Esophagus muscularis mucosa (tissue), 4 donors: ENCODE data around the gene ADRB2. TPM values are rescaled to one million over a fixed set of nuclear protein-coding genes. Genes with fewer than 3 reads are reported as not detected.

Experiments
- DNase-seq: peaks from one replicate; pipeline ENCODE4 v3.0.0-alpha.2; 2017; ENCODE audit errors: extremely low spot score
- H3K27ac ChIP-seq, 4 donors: fragments of 200-600 bp; sonication (generic); replicated peaks in 1 of 4; 1 replicate in 3 of 4; 2 replicates in 1 of 4; pipeline ENCODE4 v1.5.1; 2016 to 2019; ENCODE audit warnings: mild to moderate bottlenecking in 1 of 4
- H3K27me3 ChIP-seq, 4 donors: fragments of 200-600 bp; sonication (generic); one replicate each; pipeline versions ENCODE4 v1.5.1 to v1.6.0; 2016 to 2019
- H3K36me3 ChIP-seq, 4 donors: fragments of 200-600 bp; sonication (generic); one replicate each; pipeline ENCODE4 v1.5.1; 2016 to 2019
- H3K4me1 ChIP-seq, 4 donors: fragments of 200-600 bp; sonication (generic); one replicate each; pipeline ENCODE4 v1.5.1; 2016 to 2019
- H3K4me3 ChIP-seq, 4 donors: fragments of 200-600 bp; sonication (generic); 1 replicate in 2 of 4; 2 replicates in 2 of 4; pipeline ENCODE4 v1.5.1; 2016 to 2019; ENCODE audit warnings: mild to moderate bottlenecking in 4 of 4, moderate library complexity in 1 of 4
- H3K9me3 ChIP-seq, 4 donors: fragments of 200-600 bp; sonication (generic); 1 replicate in 3 of 4; 2 replicates in 1 of 4; pipeline ENCODE4 v1.5.1; 2016 to 2019
- EP300 ChIP-seq: sonication (generic); formaldehyde crosslinking; IDR thresholded peaks from one replicate; pipeline ENCODE4 v1.6.1; 2017; ENCODE audit warnings: antibody characterized with exemption
- POLR2A ChIP-seq: fragments of 450-650 bp; IDR thresholded peaks from one replicate; pipeline ENCODE4 v1.6.1; 2017; ENCODE audit warnings: antibody characterized with exemption, moderate library complexity, mild to moderate bottlenecking, low read depth
- POLR2AphosphoS5 ChIP-seq, 2 donors: sonication (generic); formaldehyde crosslinking; IDR thresholded peaks; one replicate each; pipeline ENCODE4 v1.6.1; 2017; ENCODE audit warnings: antibody characterized with exemption in 2 of 2
- WGBS: methylation state at CpG from one replicate; pipeline ENCODE4 v1.1.5; 2018; 5-methylcytosine and 5-hydroxymethylcytosine counted together
- intact Hi-C: fragments of 100-400 bp; cut with DNase I; formaldehyde crosslinking; loops from one replicate; pipeline ENCODE4 v1.15.1; 2023
- total RNA-seq, 4 donors: library from RNA; depleted of rRNA; stranded (reverse); fragments of >200 nt; gene quantifications; one replicate each; pipeline versions ENCODE4 v1.1.0 to v1.2.1, GENCODE V29; 2016
- TF ChIP-seq, protein P1 (sequence below), 3 experiments: fragments of 200-600 bp in 2 of 3; fragments of 450-650 bp in 1 of 3; sonication (generic) in 2 of 3; IDR thresholded peaks; one replicate each; pipeline ENCODE4 v1.5.1; 2017 to 2019; ENCODE audit warnings: antibody characterized with exemption in 3 of 3, mild to moderate bottlenecking in 2 of 3, moderate library complexity in 1 of 3

ADRB2 gene
- total RNA-seq, 4 donors from 2014 or later: 4.2 to 6.1 (median 4.9) TPM

DNA sequence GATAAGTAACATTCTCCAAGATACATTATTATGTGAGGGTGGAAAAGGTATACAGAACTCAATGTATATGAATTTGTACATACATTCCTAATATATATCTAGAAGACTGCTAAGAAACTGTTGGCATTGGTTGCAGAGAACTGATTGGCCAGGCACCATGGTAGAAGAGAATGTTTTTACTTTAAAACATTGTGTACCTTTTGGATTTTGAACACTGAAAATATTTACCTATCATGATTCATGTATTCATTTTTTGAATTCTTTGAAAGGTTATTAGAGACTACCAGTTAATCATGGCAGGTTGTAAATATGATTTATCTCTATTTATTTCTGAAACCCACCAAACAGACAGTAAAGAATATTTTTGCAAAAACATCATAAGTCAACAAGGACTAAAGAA, 41.2 kb upstream of the ADRB2 start:
- Histone ChIP-seq H3K4me1 (no peaks in the 10 kb centered on the region), H3K27me3 (no peaks in the 10 kb centered on the region), H3K27ac (no peak overlapping the region), H3K9me3 (no peaks in the 10 kb centered on the region), H3K36me3 (no peaks in the 10 kb centered on the region), H3K4me3 (no peak overlapping the region)
- no peak for DNase-seq
- intact Hi-C loops: no loop called here
- TF ChIP-seq, protein P1, sequence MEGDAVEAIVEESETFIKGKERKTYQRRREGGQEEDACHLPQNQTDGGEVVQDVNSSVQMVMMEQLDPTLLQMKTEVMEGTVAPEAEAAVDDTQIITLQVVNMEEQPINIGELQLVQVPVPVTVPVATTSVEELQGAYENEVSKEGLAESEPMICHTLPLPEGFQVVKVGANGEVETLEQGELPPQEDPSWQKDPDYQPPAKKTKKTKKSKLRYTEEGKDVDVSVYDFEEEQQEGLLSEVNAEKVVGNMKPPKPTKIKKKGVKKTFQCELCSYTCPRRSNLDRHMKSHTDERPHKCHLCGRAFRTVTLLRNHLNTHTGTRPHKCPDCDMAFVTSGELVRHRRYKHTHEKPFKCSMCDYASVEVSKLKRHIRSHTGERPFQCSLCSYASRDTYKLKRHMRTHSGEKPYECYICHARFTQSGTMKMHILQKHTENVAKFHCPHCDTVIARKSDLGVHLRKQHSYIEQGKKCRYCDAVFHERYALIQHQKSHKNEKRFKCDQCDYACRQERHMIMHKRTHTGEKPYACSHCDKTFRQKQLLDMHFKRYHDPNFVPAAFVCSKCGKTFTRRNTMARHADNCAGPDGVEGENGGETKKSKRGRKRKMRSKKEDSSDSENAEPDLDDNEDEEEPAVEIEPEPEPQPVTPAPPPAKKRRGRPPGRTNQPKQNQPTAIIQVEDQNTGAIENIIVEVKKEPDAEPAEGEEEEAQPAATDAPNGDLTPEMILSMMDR (IDR thresholded peaks at IDR 0.05): no peak
- TF ChIP-seq POLR2A (no peak), EP300 (no peak), POLR2AphosphoS5 (IDR thresholded peaks at IDR 0.05) (no peak)

DNA sequence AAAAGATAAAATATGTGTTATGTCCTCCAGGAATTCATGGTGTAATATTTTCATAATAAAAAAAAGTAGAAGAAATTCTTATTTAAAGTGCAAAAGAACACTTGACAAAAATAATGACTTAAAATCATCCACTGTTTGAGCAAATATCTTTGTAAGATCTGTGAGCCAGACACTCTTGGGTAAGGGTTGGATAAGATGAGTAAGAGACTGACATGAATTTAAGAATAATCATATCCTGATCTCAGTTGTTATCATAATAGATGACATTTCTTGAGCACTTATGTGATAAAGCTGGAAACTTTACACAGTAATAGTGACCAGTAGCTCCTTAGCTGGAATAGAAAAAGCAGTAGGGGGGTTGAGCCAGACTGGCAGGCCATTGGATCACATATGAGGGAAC, 40.0 kb upstream of the ADRB2 start:
- intact Hi-C loops: no loop called here
- TF ChIP-seq, protein P1 (IDR thresholded peaks at IDR 0.05): no peak
- TF ChIP-seq POLR2AphosphoS5 (IDR thresholded peaks at IDR 0.05) (no peak), POLR2A (no peak), EP300 (no peak)

DNA sequence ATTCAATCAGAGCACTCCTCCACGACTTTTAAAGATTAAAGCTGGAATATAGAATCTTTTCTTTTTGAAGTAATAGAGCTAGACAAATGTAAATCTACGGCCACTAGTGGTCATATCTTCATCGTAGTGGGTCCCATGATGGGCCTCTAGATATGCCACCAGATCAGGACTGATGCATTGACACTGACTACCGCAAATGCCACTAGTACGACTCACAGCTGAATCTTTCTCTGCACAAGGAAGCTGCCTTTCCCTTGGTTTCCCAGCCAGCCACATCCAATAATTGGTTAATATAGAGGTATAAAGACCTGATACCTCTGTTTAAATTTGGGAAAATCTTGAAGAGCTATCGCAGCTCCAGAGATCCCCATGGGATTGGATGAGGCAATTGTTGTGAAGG, 37.8 kb upstream of the ADRB2 start:
- intact Hi-C loops: no loop called here
- Histone ChIP-seq H3K4me1 (no peaks in the 10 kb centered on the region), H3K27me3 (no peaks in the 10 kb centered on the region), H3K27ac (no peak overlapping the region), H3K36me3 (no peaks in the 10 kb centered on the region), H3K9me3 (no peaks in the 10 kb centered on the region), H3K4me3 (no peak overlapping the region)
- WGBS: 93% methylated on average over 6 of the region's 6 CpGs
- DNase-seq: no peak
- no peak for TF ChIP-seq POLR2A
- TF ChIP-seq POLR2AphosphoS5 (IDR thresholded peaks at IDR 0.05): no peak
- TF ChIP-seq EP300: no peak
- TF ChIP-seq, protein P1 (IDR thresholded peaks at IDR 0.05): no peak

More for the DNA sequence above, 40.0 kb upstream of the ADRB2 start:
- DNase-seq: no peak
- no peaks in the 10 kb centered on the region for H3K27me3 ChIP-seq
- H3K4me3 ChIP-seq: no peak overlapping the region
- H3K27ac ChIP-seq: no peak overlapping the region
- no peaks in the 10 kb centered on the region for H3K36me3 ChIP-seq
- no peaks in the 10 kb centered on the region for H3K4me1 ChIP-seq
- H3K9me3 ChIP-seq: no peaks in the 10 kb centered on the region

DNA sequence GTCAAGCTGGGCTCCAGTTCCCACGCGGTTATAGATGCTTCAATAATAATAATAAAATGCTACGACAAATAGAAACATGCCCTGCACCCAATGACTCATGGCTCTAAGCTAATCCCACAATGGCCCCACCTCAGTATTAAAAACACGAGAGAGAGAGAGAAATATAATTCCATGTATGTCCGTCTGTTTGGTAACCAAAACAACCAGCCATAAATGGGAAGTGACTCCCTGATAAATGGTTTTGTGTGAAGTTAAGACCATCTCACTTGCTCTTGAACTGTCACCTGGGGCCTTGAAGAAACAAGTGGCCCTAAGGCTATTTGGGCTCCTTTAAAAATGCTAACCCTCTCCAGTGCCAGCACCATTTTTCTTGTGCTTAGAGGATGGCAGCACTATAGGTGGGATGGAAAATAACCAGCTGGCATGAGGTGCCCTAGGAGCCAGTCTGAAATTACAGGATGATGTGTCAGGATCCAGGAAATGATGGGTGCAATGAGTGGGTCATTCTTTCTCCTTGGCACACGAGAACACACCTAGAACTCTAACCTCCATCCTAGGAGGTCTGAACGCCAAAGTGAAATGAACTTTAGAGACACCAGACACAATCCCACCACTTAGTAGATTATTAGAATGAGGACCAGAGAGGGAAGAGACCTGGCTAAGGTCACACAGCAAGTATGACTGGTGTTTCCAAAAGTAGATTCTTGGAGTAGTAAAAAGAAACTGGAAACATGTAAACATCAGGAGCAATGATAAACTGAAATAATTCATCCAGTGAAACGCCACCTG, 35.7 kb upstream of the ADRB2 start:
- Histone ChIP-seq H3K27ac (no peak overlapping the region), H3K27me3 (no peaks in the 10 kb centered on the region), H3K36me3 (no peaks in the 10 kb centered on the region), H3K9me3 (no peaks in the 10 kb centered on the region), H3K4me3 (no peak overlapping the region), H3K4me1 (no peaks in the 10 kb centered on the region)
- TF ChIP-seq POLR2AphosphoS5 (IDR thresholded peaks at IDR 0.05) (no peak), EP300 (no peak), POLR2A (no peak)
- TF ChIP-seq, protein P1 (IDR thresholded peaks at IDR 0.05): no peak
- 80% methylated on average over 8 of the region's 8 CpGs for WGBS
- no peak for DNase-seq
- intact Hi-C loops: no loop called here

DNA sequence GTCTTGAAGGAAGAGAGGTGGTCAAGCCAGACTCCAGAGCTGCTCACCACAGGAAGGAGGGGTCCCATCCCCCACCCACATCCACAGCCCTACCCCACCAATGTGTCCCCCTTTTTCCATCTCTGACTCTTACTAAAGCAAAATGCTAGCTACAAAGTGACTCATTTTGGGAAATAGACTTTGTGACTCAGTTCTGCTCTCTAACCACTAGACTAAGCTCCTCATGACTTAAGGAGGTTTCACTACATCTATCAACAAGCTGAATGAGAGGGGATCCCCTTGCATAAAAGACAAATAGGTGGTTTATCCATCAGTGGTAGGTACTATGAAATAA, 35.1 kb upstream of the ADRB2 start:
- intact Hi-C loops: no loop called here

More for the DNA sequence above, 35.1 kb upstream of the ADRB2 start:
- no peak overlapping the region for H3K27ac ChIP-seq
- TF ChIP-seq POLR2AphosphoS5 (IDR thresholded peaks at IDR 0.05) (no peak), POLR2A (no peak), EP300 (no peak)
- TF ChIP-seq, protein P1 (IDR thresholded peaks at IDR 0.05): no peak
- no peaks in the 10 kb centered on the region for H3K36me3 ChIP-seq
- H3K4me1 ChIP-seq: no peaks in the 10 kb centered on the region
- no peaks in the 10 kb centered on the region for H3K27me3 ChIP-seq
- no peak overlapping the region for H3K4me3 ChIP-seq
- no peaks in the 10 kb centered on the region for H3K9me3 ChIP-seq
- no peak for DNase-seq
